Stimulated activated CD8-positive, alpha-beta memory T cell treated with anti-CD3 and anti-CD28 coated beads, Interleukin-4, amount 100 ng/mL, for 24 hours (primary cell): ENCODE measurements around the gene GNG11.
"Not testable (repeated sequence)": the region's sequence is repeated elsewhere in the genome, so short reads cannot be mapped to it uniquely, and the experiment has no call there.

Experiments
- DNase-seq: peaks from one replicate; pipeline ENCODE4 v3.0.0-alpha.2; 2020; ENCODE audit warnings: low read depth

Gene GNG11

DNA sequence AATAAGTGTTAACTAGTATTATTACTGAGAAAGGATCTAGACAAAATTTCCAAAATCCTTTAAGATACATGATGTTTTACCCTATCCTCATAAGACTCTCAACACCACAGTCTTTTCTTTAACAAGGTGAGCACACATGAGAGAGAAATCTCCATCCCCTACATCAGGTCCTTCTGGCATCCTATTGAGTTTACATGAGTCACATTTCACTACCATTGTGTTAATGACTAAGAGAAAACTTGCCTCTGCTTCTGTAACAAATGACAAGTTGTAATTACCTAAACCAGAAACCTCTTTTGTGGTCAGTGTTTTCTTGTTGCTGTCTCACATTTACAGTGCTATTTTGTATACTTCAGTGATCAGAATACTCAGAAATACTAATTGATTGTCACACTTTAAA lies 9.9 kb upstream of the GNG11 start:
- not testable (repeated sequence) for DNase-seq

DNA sequence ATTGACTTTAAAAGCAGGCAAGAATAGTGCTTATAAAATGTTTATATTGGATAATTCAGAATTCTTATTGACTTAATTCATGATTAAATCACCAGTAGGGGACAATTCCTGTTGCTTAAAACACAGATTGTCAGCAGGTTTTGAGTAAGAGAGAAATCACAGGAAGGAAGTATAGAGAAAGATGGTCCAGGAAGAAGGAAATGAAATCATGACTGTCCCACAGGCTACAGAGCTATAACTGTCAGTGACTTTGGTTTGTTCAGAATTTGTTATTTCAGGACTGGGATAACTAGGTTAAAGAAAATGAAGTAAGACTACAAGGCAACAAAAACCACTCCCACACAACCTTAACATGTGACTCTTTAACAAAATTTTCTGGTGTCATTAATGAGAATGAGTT lies 8.3 kb upstream of the GNG11 start:
- DNase-seq: no peak

DNA sequence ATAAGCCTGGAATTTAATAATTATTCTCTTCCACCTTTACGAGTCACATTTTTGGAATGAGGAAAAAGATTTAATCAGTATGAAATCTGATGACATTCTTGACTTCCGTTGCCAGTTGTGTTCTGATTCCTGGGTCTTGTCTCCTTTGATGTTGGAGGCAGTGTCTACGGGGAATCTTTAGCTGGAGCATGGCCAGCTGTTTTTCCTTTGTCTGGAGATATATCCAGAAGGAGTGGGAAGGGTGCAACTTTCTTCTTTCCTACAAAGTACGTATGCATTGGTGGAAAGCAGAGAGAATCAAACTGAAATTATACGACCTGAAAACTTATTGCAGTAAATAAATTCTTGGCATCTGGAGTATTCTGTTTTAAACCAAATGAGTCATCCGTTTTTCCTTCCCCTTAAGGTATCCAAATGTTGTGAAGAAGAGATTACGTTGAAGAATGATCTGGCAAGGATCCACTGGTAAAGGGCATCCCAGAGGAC lies 6.9 kb upstream of the GNG11 start:
- no peak for DNase-seq

- DNase-seq: not testable (repeated sequence)
Measured at GRCh38 chr7:93915206-93915842, 6.2 kb upstream of the GNG11 start.

GRCh38 chr7:93915888-93916287 lies 5.6 kb upstream of the GNG11 start:
- DNase-seq: not testable (repeated sequence)

DNA sequence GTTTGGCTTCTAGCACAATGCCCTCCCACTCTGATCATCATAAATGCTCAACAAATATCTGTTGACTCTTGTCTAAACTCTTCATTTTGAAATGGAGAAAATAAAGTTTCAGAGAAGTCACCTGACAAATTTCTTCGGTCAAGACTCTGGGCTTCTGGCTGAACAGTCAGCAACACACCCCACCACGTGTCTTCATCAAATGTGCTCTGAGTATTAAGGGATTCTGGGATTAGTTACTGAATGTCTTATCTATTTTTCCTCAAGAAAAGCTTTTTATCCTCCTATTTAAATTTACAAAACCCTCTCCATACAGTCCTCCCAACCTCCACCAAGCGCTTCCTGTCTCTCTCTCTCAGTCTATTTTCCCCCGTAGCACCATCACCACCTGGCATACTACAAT lies 5.2 kb upstream of the GNG11 start:
- not testable (repeated sequence) for DNase-seq

DNA sequence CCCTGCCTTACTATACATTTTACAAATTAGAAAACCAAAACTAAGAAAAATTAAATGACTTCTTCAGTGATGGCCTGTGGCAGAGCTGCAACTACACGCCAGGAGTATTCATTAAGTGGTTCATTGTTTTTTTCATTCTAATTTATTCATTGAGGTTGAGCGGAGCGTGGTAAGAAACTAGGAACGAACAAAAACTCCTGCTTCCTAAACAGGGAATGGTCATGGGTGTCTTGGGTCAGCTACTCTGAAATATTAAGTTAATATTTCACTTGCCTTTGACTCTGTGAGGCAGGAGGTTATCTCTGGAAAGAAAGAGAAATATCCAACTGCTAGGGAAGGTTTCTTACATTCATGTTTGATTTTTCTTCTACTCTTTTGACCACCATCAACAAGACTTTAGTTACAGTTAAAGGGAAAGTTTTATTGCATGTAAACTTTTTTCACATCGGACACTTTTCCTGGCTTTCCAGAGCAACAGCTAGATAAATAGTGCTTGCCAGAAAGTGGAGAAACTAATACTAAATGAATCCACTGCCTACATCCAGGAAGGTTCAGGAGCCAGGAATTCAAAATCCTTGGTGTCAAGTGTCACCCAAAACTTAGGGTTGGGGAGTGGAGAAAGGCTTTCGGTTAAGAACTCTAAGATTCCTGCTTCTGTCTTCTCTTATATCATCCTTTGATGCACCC lies 896 bp upstream of the GNG11 start:
- DNase-seq: no peak

DNA sequence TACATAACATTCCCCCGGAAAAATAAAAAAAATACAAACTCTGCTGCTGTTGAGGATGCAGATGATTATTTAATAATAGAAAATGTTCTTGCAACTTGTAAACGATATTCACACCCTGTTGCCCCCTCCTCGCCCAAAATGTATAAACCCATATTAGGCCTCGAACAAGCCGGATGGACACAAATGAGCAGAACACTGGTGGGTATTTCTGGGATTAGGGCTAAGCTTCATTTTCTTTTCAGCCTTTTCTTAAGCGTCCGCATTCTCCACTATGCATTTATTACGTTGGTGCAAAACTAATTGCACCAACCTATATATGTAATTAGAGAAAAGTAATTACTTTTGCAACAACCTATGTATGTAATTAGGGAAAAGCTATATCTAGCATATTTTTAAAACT lies 349 bp upstream of the GNG11 start:
- DNase-seq: no peak

DNA sequence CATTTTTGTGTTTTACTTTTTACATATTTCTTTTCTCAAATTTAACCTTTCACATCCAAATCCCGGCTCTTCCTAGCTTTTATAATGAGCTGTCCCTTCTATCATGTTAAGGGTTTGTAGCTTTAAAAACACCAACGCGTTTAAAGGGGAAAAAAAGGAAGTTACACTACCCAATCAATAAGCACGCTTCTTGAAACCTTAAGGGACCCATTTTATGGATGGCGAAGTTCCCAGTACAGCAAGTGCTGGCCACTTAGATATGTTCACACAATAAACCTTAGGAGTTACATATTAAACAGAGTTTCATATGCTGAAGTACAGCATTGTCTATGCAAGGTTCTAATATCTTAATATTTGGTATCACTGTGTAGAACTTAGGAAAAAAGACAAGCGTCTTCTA lies 1.8 kb downstream of the GNG11 start:
- DNase-seq: no peak

- no peak for DNase-seq
Measured at GRCh38 chr7:93923942-93924341, 2.4 kb downstream of the GNG11 start.

GRCh38 chr7:93926800-93927199 lies 5.3 kb downstream of the GNG11 start:
- DNase-seq: no peak

DNA sequence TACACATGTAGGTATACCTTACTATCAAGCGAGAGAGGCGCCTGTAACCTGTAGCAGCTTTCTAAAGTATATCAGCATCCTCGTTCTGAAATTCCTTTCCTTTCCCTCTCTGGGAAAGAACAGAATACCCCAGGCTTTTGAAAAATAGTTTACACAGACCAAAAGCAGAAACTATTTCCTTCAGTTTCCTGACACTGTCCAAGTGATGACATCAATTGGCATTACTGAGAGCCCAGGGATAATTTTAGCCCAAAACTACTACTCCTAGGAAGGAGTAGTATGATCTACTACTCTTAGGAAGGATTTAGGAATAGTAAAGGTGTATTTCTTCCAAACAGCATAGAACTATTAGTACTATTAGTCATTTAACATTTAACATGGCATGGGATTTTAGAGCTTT lies 6.0 kb downstream of the GNG11 start:
- DNase-seq: no peak

DNA sequence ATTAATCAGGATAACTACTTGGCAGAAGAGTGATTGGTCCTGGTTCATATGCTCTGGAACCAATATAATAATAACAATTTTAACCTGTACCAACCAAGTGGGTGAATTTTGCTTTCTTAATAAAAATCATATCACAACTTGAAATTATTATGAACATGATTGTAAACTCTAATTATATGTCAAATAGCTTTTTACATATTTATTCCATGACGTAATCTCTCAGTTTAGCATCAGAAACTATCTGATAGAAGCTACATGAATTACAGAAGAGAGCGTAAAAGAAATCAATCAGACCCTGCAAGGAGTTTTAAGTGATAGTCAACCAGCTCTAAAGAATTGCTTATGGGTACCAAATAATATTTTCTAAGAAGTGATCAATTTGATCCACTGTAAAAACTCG lies 10.1 kb downstream of the GNG11 start:
- no peak for DNase-seq

DNA sequence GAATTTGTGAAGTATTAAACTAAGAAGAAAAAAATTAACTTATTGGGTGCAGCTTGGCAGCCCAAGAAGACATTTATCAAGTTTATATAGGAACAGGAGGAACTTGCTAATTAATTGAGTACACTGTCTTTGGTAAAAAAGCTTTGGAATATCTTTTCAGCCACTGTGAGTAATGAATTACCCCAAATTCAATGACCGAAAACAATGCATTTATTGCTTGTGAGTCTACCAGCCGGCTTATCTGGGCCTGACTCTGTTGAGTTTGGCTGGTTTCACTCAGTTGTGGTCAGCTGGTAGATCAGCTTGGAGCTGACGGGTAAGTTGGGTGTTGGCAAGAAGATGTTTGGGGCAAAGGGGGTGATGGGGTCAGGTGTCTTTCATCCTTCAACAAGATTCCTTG lies 11.6 kb downstream of the GNG11 start:
- DNase-seq: no peak

DNA sequence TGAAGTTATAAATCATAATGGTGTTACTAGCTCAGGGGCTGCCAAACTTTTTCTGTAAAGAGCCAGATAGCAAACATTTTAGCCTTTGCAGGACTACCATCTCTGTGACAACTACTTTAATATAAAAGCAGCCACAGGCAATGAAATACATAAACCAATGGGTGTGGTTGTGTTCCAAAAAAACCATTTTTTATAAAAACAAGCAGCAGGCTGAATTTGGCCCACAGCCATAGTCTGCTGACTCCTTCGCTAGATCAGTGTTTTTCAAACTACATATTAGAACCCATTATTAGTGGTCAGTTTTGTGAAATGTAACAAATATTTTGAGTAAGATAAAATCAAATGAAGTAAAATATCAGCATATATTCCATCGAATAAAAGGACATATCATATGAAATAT lies 13.6 kb downstream of the GNG11 start:
- no peak for DNase-seq

- no peak for DNase-seq
Measured at GRCh38 chr7:93937818-93938217, 16.3 kb downstream of the GNG11 start.

- DNase-seq: no peak
Measured at GRCh38 chr7:93938293-93938692, 16.8 kb downstream of the GNG11 start.

DNA sequence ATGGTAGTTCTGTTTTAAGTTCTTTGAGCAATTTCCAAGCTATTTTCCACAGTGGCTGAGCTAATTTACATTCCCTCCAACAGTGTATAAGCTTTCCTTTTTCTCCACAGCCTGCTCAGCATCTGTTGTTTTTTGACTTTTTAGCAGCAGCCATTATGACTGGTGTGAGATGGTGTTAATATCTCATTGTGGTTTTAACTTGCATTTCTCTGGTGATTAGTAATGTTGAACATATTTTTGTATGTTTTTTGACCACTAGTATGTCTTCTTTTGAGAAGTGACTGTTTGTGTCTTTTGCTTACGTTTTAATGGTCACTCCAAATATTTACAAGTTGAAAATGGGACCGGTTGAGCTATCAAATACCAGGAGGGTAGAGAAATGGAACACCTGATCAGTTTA lies 20.4 kb downstream of the GNG11 start:
- no peak for DNase-seq

DNA sequence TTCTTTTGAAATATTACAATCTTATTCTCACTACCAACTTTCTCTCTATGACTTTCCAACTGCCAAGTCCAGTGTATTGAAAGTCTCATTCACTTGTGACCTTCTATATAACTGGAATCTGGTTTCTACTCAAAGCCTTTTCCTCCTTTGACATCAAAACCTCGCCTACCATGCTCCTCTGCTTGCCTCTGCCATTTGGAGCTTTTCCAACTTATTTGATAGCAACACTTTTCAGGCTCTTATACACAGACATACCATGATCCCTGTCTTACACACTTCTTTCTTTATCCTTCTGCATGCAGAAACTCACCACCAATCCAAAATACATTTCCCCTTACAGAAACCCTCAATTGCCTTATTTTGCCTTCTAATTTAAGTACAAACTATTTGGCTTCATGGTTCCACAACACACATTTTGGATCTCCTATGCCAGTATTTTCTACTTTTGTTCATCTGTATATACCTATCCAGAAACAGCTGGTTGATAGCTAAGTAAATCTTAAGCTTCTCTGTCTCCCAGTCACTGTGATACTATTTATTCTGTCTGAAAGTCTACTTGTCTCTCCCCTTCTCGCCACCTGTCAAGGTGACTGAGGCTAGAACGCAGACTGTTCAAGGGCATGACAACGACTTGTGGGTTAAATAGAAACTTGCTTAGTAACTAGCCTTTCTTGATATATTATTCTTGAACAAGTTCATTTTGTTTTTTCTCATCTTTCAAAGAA lies 22.4 kb downstream of the GNG11 start:
- DNase-seq: no peak

DNA sequence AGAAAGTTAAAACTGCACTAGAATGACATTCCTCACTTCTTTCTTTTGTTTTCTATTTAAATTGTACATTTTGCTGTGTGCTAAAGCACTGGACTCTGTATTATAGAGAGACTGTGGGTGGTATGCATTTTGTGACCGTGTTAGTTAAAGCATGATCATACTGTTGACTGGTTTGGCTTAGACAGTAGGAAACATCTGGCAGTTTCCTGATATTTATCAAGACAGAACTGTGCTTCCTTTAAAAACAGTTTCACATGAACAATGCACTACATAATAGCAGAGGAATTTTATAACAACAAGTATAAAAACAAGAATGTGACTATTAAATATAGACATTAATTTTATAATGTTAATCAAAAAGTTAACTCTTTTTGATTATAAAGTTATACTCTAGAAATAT lies 23.1 kb downstream of the GNG11 start:
- no peak for DNase-seq

- no peak for DNase-seq
Measured at GRCh38 chr7:93945083-93945482, 23.5 kb downstream of the GNG11 start.

DNA sequence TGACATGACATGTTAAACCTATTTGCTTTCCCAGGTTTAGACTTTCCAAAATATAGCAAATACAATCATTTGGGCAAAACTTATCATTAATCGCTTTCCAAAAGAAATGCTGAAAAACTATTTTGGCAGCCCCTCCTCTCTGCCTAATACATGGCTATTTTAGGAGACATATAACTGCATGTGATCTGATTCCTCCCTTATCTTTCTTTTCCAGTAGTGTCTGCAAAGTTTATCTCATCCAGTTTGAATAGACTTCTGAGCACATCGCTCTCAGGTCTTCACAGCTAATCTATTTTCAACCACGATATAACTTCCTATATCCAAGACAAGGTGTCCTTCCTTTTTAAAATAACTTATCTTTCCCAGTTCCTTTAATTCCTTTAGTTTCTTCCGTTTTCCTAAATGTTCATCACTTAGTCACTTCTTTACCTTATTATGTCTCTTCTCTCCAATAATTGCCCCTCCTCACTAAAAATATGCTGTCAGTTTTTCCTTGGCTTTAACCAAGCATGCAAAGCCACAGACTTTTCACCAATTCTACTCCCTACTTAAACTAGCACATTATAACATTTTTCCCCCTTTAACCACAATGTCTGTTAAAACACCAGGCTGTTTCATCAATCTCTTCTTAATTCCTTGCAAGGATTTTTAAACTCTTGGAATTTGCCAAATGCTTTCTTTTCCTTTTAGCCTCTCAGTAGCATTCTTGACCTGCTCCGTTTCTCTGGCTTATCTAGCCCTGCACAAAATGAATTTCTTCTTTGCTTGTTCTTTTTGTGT lies 24.4 kb downstream of the GNG11 start:
- no peak for DNase-seq

DNA sequence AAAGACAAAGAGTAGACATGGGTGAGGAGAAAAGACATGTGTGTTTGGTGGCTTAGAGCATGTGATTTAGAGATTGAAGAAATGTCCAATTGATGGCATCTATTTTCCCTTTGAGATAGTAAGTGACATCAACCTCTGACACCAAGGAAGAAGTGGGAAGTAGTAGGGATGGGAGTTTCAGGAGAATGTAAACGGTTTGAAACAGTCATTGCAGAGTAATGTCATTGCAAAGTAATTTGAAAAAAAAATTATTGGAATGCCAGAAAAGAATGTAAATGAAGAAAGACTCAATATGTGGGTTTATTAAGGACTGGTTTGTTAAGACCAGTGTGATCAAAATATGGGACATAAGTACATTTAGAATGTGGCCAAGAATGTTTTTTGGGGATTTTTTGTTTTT lies 26.6 kb downstream of the GNG11 start:
- no peak for DNase-seq
